GM18861 (cell line): Measurements from ENCODE around the gene CCDC27.

Experiments used
- ATAC-seq: cut with Tn5 transposase; IDR thresholded peaks from one replicate; pipeline ENCODE4 v1.9.1; 2021; ENCODE audit not compliant: unreplicated experiment

CCDC27 gene

DNA sequence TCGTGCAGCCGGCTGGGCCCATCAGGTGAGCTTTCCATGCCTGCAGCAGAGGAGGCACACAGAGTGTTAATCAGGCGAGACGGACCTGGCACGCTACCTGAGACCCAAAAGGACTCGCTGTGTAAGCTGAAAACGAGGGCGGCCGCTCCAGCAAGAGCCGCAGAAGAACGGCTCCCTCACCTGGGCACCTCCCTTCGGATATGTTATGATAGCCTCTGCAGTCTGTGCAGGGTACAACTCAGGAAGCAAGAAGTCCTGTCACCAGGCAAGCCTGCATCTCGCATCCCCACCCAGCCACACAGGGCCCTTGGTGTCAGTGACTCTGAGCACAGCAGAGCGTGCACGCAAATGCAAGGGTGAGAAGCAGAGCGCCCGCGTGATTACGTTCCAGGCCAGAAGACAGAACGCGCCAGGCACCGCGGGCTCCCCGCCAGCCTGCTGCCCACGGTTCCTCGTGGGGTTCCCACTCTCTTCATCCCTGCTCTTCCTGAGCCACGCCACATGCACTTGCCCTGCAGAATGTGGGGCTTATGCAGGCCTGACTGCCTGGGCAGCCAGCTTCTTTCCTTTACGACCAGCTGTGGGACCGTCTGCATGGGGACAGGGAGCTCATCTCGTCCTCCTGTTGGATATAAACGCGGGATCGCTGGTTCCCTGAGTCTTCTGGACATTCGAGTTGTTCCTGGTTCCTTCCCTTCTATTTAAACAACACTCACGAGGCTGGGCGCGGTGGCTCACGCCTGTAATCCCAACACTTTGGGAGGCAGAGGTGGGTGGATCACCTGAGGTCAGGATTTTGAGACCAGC, 64.3 kb downstream of the CCDC27 start:
- no peak for ATAC-seq

DNA sequence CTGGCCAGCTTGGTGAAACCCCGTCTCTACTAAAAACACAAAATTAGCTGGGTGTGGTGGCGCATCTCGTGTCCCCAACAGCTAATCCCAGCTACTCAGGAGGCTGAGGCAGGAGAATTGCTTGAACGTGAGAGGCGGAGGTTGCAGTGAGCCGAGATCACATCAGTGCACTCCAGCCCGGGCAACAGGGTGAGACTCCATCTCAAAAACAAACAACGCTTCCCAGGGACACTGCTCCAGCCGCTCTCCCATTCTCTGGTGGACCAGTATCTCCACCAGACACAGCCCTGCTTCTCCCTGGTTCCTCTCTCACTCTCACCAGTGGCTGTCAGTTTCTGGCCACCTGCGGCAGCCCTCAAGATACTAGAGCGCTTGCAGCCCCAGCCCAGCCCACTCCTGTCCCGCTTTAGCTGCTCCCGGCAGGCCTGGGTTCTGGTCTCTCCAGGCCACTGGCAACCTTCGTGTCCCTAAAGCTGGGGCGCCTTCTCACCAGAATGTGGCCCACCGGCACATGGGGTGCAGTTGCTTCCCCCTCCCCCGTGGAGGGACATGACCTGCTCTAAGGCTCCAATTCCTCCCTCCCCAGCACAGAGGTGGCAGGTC, 65.0 kb downstream of the CCDC27 start:
- no peak for ATAC-seq

DNA sequence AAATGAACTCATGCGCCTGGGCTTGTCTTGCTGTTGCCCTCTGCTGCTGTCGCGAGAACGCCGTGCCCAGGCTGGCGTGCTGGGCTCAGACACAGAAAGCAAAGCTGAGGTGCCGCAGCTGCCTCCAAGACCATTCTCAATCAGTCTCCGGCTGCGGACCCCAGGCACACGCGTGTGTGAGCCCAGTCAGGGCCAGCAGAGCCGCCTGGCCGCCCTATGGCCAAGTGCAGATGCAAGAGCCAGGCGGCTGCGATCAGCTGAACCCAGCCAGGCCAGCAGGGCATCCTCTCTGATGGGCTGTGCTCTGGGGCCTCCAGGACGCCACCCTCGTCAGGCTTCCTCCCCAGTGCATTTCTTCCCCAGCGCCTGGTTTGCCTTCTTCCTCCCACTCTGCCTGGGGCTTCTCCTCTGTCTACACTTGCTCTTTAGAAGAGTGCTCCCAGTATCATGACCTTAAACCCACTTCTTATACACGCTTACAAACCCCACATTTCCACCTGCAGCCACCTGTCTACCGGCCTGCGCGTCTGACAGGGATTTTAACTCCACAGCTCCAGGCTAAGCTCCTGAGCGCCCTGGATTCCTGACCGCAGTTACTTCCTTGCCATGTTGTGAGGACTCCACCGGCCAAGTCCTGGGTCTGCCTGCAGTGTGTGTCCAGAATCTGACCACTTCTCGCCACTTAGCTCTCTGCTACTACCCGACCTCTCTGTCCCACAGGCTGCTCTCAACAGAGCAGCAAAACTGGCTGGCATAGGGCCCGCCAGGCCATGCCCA, 65.8 kb downstream of the CCDC27 start:
- ATAC-seq = no peak

DNA sequence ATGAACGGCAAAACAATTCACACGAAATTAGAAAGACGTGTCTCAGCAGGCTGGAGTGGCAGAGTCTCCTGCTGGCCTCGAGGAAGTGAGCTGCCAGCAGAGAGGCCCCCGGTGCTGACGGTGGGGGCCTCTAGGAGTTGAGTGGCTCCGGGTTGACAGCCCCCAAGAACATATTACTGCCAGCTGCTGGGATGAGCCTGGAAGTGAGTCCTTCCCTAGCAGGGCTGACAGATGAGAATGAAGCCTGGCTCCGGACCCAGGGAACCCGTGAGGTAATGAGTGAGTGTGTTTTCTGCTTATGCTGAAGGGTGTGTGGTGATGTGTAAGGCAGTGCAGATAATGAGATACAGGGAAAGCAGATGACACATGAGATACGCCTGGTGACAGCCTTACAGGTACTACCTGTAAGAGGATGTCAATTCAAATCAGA, 67.5 kb downstream of the CCDC27 start:
- ATAC-seq = no peak

DNA sequence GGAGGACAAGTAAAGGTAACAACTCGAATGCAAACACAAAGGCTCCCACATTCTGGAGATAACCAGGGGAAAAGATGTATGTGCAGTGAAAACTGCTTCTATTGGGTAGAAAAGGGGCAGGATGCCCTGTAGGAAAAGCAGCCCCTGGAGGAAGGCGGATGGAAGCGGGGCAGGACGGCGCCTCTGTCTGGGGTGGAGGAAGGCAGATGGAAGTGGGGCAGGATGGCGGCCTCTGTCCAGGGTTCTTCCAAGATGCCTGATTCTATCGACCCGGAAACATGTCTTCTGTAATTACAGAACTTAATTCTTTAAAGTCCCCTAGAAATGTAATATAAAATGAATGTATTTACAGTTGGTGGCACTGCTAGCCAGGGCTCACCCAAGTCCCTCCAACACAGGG, 68.1 kb downstream of the CCDC27 start:
- ATAC-seq = no peak

DNA sequence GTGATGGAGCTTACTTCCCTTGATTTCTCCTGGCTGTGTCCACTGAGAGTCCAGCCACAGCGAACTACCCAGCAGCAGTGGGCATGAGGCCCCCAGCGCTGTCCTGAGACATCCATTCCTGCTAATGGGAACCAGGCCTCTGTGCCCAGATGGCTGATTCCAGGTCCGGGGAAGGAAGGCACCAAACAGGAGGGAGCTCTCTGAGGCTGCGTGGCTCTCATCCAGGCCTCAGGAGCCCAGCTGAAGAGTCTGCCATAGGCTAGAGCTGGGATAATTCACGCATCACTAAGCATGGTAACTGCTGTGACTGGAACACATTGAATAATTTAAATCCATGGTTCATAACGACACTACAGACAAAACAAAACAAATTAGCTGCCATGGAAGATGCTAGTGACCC, 68.8 kb downstream of the CCDC27 start:
- no peak for ATAC-seq
